ENCODE data around the gene CDK7.

DNA sequence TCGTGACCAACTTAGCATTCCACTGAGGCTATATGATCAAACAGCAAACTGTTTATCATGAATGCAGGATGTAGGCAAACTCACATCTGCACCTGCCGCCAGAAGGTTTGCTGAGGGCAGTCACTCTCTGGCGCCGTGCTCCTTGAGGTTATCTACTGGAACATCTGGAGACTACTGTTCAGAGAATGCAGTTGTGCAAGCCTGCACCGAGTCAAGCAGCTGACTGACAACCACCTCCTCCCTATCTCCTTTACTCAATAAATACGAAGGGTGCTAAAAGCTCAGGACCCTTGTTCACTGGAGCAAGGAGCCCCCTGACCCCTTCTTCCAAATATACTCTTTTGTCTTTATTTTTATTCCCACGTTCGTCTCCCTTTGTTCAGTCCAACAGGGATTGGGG lies 70.8 kb downstream of the CDK7 start:
- TF ChIP-seq POLR2A (IDR thresholded peaks at IDR 0.05; ENCODE audit: low read depth, low read length) (no peak), TAF1 (IDR thresholded peaks at IDR 0.05; ENCODE audit: low read depth, low read length) (no peak)
